ENCODE data around the gene SLC6A11. TPM values are rescaled to one million over a fixed set of nuclear protein-coding genes. Genes with fewer than 3 reads are reported as not detected.

SLC6A11 gene
- total RNA-seq, 2 experiments from 2014 or later = not detected

GRCh38 chr3:10778492-10779292, 37.3 kb upstream of the SLC6A11 start:
- peak; percentile 2 for DNase-seq
- no peak for ATAC-seq
- H3K27me3 Mint-ChIP-seq (ENCODE audit: low read depth) = no peaks in the 10 kb centered on the region
- H3K36me3 Mint-ChIP-seq (ENCODE audit: low read depth) = no peaks in the 10 kb centered on the region
- ChIA-PET CTCF (no interaction called here), POLR2A (no interaction called here)
- no peaks in the 10 kb centered on the region for H3K9me3 Mint-ChIP-seq (ENCODE audit: insufficient read depth)
- no peak overlapping the region for H3K27ac Mint-ChIP-seq
- no peak overlapping the region for H3K4me3 Mint-ChIP-seq
- H3K4me1 Mint-ChIP-seq (ENCODE audit: low read depth) = peaks cover under 1% of the 10 kb centered on the region

- Mint-ChIP-seq H3K27me3 (ENCODE audit: low read depth) (peaks cover 4% of the 10 kb centered on the region), H3K4me1 (ENCODE audit: low read depth) (peaks cover 7% of the 10 kb centered on the region), H3K9me3 (ENCODE audit: insufficient read depth) (no peaks in the 10 kb centered on the region), H3K36me3 (ENCODE audit: low read depth) (no peaks in the 10 kb centered on the region), H3K27ac (no peak overlapping the region), H3K4me3 (no peak overlapping the region)
- ChIA-PET CTCF (no interaction called here), POLR2A (no interaction called here)
- peak; percentile 12 for DNase-seq
- no peak for ATAC-seq
Measured at GRCh38 chr3:10779293-10779805, 36.7 kb upstream of the SLC6A11 start.

GRCh38 chr3:10780243-10780642, 35.8 kb upstream of the SLC6A11 start:
- H3K9me3 Mint-ChIP-seq (ENCODE audit: insufficient read depth) = no peaks in the 10 kb centered on the region
- ATAC-seq = no peak
- H3K4me3 Mint-ChIP-seq = no peak overlapping the region
- no peak overlapping the region for H3K27ac Mint-ChIP-seq
- ChIA-PET POLR2A (interaction anchor here (0.7 kb wide), 1 partner anchor 14 kb away, joined by 3 read pairs; no protein-coding TSS in a partner anchor), CTCF (no interaction called here)
- H3K27me3 Mint-ChIP-seq (ENCODE audit: low read depth) = peaks cover 7% of the 10 kb centered on the region
- peak; percentile 15 for DNase-seq
- H3K4me1 Mint-ChIP-seq (ENCODE audit: low read depth) = peaks cover 7% of the 10 kb centered on the region
- H3K36me3 Mint-ChIP-seq (ENCODE audit: low read depth) = no peaks in the 10 kb centered on the region

- peaks cover 7% of the 10 kb centered on the region for H3K27me3 Mint-ChIP-seq (ENCODE audit: low read depth)
Measured at GRCh38 chr3:10780922-10781321, 35.1 kb upstream of the SLC6A11 start.

GRCh38 chr3:10781981-10782380, 34.0 kb upstream of the SLC6A11 start:
- CTCF ChIA-PET = no interaction called here

More at GRCh38 chr3:10780922-10781321, 35.1 kb upstream of the SLC6A11 start:
- Mint-ChIP-seq H3K4me1 (ENCODE audit: low read depth) (peaks cover 7% of the 10 kb centered on the region), H3K27ac (no peak overlapping the region), H3K9me3 (ENCODE audit: insufficient read depth) (no peaks in the 10 kb centered on the region), H3K4me3 (no peak overlapping the region), H3K36me3 (ENCODE audit: low read depth) (no peaks in the 10 kb centered on the region)
- DNase-seq (peak; percentile 2), ATAC-seq (no peak)
- ChIA-PET POLR2A (no interaction called here), CTCF (no interaction called here)

GRCh38 chr3:10783360-10784351, 32.4 kb upstream of the SLC6A11 start:
- DNase-seq (peak; percentile 47), ATAC-seq (peak; percentile 55)
- ChIA-PET CTCF (interaction anchor here (0.6 to 3.1 kb wide), 7 partner anchors 11 to 288 kb away, joined by 3 to 10 read pairs (median 3); no protein-coding TSS in a partner anchor), POLR2A (no interaction called here)
- Mint-ChIP-seq H3K36me3 (ENCODE audit: low read depth) (no peaks in the 10 kb centered on the region), H3K27ac (no peak overlapping the region), H3K9me3 (ENCODE audit: insufficient read depth) (no peaks in the 10 kb centered on the region), H3K4me1 (ENCODE audit: low read depth) (peaks cover 7% of the 10 kb centered on the region), H3K27me3 (ENCODE audit: low read depth) (peaks cover 18% of the 10 kb centered on the region), H3K4me3 (no peak overlapping the region)

More at GRCh38 chr3:10781981-10782380, 34.0 kb upstream of the SLC6A11 start:
- Mint-ChIP-seq H3K36me3 (ENCODE audit: low read depth) (no peaks in the 10 kb centered on the region), H3K9me3 (ENCODE audit: insufficient read depth) (no peaks in the 10 kb centered on the region), H3K4me3 (no peak overlapping the region), H3K27me3 (ENCODE audit: low read depth) (peaks cover 9% of the 10 kb centered on the region), H3K27ac (no peak overlapping the region), H3K4me1 (ENCODE audit: low read depth) (peaks cover 7% of the 10 kb centered on the region)
- ATAC-seq (no peak), DNase-seq (no peak)
- POLR2A ChIA-PET = no interaction called here

- DNase-seq (no peak), ATAC-seq (no peak)
- H3K36me3 Mint-ChIP-seq (ENCODE audit: low read depth) = no peaks in the 10 kb centered on the region
- CTCF ChIA-PET = no interaction called here
- no peak overlapping the region for H3K27ac Mint-ChIP-seq
- H3K4me1 Mint-ChIP-seq (ENCODE audit: low read depth) = peaks cover 7% of the 10 kb centered on the region
- no peak overlapping the region for H3K4me3 Mint-ChIP-seq
- no peaks in the 10 kb centered on the region for H3K9me3 Mint-ChIP-seq (ENCODE audit: insufficient read depth)
- H3K27me3 Mint-ChIP-seq (ENCODE audit: low read depth) = peaks cover 18% of the 10 kb centered on the region
- POLR2A ChIA-PET = no interaction called here
Measured at GRCh38 chr3:10786640-10787039, 29.4 kb upstream of the SLC6A11 start.

- H3K4me1 Mint-ChIP-seq (ENCODE audit: low read depth) = peaks cover 7% of the 10 kb centered on the region
- no peak overlapping the region for H3K4me3 Mint-ChIP-seq
- peak; percentile 9 for DNase-seq
- ChIA-PET POLR2A (no interaction called here), CTCF (no interaction called here)
- H3K27me3 Mint-ChIP-seq (ENCODE audit: low read depth) = peaks cover 18% of the 10 kb centered on the region
- no peak for ATAC-seq
- H3K9me3 Mint-ChIP-seq (ENCODE audit: insufficient read depth) = no peaks in the 10 kb centered on the region
- H3K27ac Mint-ChIP-seq = no peak overlapping the region
- H3K36me3 Mint-ChIP-seq (ENCODE audit: low read depth) = no peaks in the 10 kb centered on the region
Measured at GRCh38 chr3:10788451-10788850, 27.6 kb upstream of the SLC6A11 start.

- ATAC-seq (no peak), DNase-seq (no peak)
- H3K4me1 Mint-ChIP-seq (ENCODE audit: low read depth) = no peaks in the 10 kb centered on the region
- CTCF ChIA-PET = no interaction called here
- no peak overlapping the region for H3K4me3 Mint-ChIP-seq
- H3K36me3 Mint-ChIP-seq (ENCODE audit: low read depth) = no peaks in the 10 kb centered on the region
- no peak overlapping the region for H3K27ac Mint-ChIP-seq
- H3K9me3 Mint-ChIP-seq (ENCODE audit: insufficient read depth) = no peaks in the 10 kb centered on the region
- H3K27me3 Mint-ChIP-seq (ENCODE audit: low read depth) = peaks cover 10% of the 10 kb centered on the region
- POLR2A ChIA-PET = no interaction called here
Measured at GRCh38 chr3:10790713-10791112, 25.3 kb upstream of the SLC6A11 start.

GRCh38 chr3:10792208-10792607, 23.8 kb upstream of the SLC6A11 start:
- no peak overlapping the region for H3K4me3 Mint-ChIP-seq
- DNase-seq (no peak), ATAC-seq (no peak)
- no peaks in the 10 kb centered on the region for H3K36me3 Mint-ChIP-seq (ENCODE audit: low read depth)
- H3K27ac Mint-ChIP-seq = no peak overlapping the region
- peaks cover 12% of the 10 kb centered on the region for H3K27me3 Mint-ChIP-seq (ENCODE audit: low read depth)
- CTCF ChIA-PET = interaction anchor here (0.6 kb wide), 1 partner anchor 341 kb away, joined by 3 read pairs; no protein-coding TSS in a partner anchor
- POLR2A ChIA-PET = no interaction called here
- no peaks in the 10 kb centered on the region for H3K9me3 Mint-ChIP-seq (ENCODE audit: insufficient read depth)
- no peaks in the 10 kb centered on the region for H3K4me1 Mint-ChIP-seq (ENCODE audit: low read depth)

GRCh38 chr3:10798600-10799367, 17.2 kb upstream of the SLC6A11 start:
- POLR2A ChIA-PET = no interaction called here
- Mint-ChIP-seq H3K36me3 (ENCODE audit: low read depth) (no peaks in the 10 kb centered on the region), H3K4me1 (ENCODE audit: low read depth) (no peaks in the 10 kb centered on the region), H3K27ac (no peak overlapping the region), H3K9me3 (ENCODE audit: insufficient read depth) (no peaks in the 10 kb centered on the region), H3K4me3 (no peak overlapping the region), H3K27me3 (ENCODE audit: low read depth) (peaks cover 22% of the 10 kb centered on the region)
- no peak for ATAC-seq
- CTCF ChIA-PET = interaction anchor here (1.1 to 1.3 kb wide), 2 partner anchors 16 to 40 kb away, joined by 3 to 5 read pairs; no protein-coding TSS in a partner anchor
- no peak for DNase-seq

Measured in activated CD8-positive, alpha-beta T cell treated with anti-CD3 and anti-CD28 coated beads, Interleukin-2, amount 10 ng/mL, durations not matched to agents 7 days and 5 days (primary cell).